K562 (cell line): ENCODE measurements around the gene TCEA3. TPM values are rescaled to one million over a fixed set of nuclear protein-coding genes. Genes with fewer than 3 reads are reported as not detected.
A peak's percentile ranks its signal among the peaks of the same experiment; 100 is the strongest.

Experiments used
- ARID1B ChIP-seq: fragments of 450-650 bp; IDR thresholded peaks from 2 replicates; pipeline ENCODE4 v1.6.1; 2016; ENCODE audit warnings: antibody characterized with exemption, mild to moderate bottlenecking, inconsistent platforms
- CBX3 ChIP-seq, 2 experiments: IDR thresholded peaks; 1 replicate in 1 of 2; 2 replicates in 1 of 2; pipeline ENCODE4 v1.6.1; 2012; ENCODE audit warnings: inconsistent platforms in 2 of 2, low read length in 2 of 2, borderline replicate concordance in 1 of 2, control low read depth in 1 of 2
- ELF2 ChIP-seq: fragments of 250-450 bp; sonication (Bioruptor Pico); IDR thresholded peaks from 2 replicates; pipeline ENCODE4 v1.5.0; 2021; ENCODE audit warnings: mild to moderate bottlenecking
- FOS ChIP-seq: IDR thresholded peaks from 3 replicates; pipeline ENCODE4 v1.6.1; 2011; ENCODE audit not compliant: insufficient read length; ENCODE audit errors: extremely low read depth
- HLTF ChIP-seq: fragments of 450-650 bp; IDR thresholded peaks from 2 replicates; pipeline ENCODE4 v1.6.1; 2016
- MBD1 ChIP-seq: fragments of 250-450 bp; sonication (Bioruptor Pico); IDR thresholded peaks from 2 replicates; pipeline ENCODE4 v1.8.0; 2022; ENCODE audit warnings: inconsistent platforms
- RBFOX2 ChIP-seq: fragments of 200-400 bp; formaldehyde crosslinking; IDR thresholded peaks from 2 replicates; pipeline ENCODE4 v1.6.1; 2017; ENCODE audit warnings: low read depth, mild to moderate bottlenecking, low read length, moderate library complexity
- SMAD4 ChIP-seq: fragments of 250-450 bp; sonication (Bioruptor Pico); conservative IDR thresholded peaks from 2 replicates; pipeline ENCODE4 v1.8.0; 2021; ENCODE audit warnings: inconsistent platforms, mild to moderate bottlenecking, moderate library complexity
- SRSF7 ChIP-seq: fragments of 200-400 bp; formaldehyde crosslinking; optimal IDR thresholded peaks from 2 replicates; pipeline ENCODE3; 2017; ENCODE audit warnings: mild to moderate bottlenecking, low read depth, low read length
- ZNF23 ChIP-seq: fragments of 250-450 bp; sonication (Bioruptor Pico); IDR thresholded peaks from 2 replicates; pipeline ENCODE4 v1.4.0; 2020; ENCODE audit warnings: mild to moderate bottlenecking
- ZNF384 ChIP-seq: IDR thresholded peaks from 2 replicates; pipeline ENCODE4 v1.6.1; 2012; ENCODE audit warnings: low read depth, low read length, improper control_type of control experiment
- ZNF57 ChIP-seq: fragments of 450-650 bp; formaldehyde crosslinking; IDR thresholded peaks from 2 replicates; pipeline ENCODE4 v1.4.0; 2020; ENCODE audit warnings: mild to moderate bottlenecking, moderate library complexity
- polyA plus RNA-seq, 8 experiments: library from polyadenylated mRNA; depleted of rRNA in 4 of 8; stranded (reverse) in 5 of 8; unstranded in 3 of 8; fragments of >200 nt; fragmentation: Nextera tagmentation in 2 of 8; fragmentation: Illumina TruSeq in 1 of 8; extraction: Ambion mirVana in 2 of 8; extraction: Trizol in 1 of 8; gene quantifications; 2 replicates each; pipeline versions ENCODE4 v1.2.1 to v1.2.3, GENCODE V29; 2011 to 2014; ENCODE audit warnings: inconsistent platforms in 1 of 8, missing spikeins in 1 of 8
- total RNA-seq, 7 experiments: library from RNA; depleted of rRNA in 6 of 7; stranded (reverse); fragments of >200 nt in 6 of 7; fragmentation: Illumina TruSeq in 2 of 7; extraction: Trizol in 2 of 7; gene quantifications; 2 replicates each; pipeline versions ENCODE4 v1.2.1 to v1.2.3, GENCODE V29; 2011 to 2021; ENCODE audit warnings: low replicate concordance in 1 of 7
- TF ChIP-seq, protein P1 (sequence below): fragments of 250-450 bp; sonication (Bioruptor Pico); IDR thresholded peaks from 2 replicates; pipeline ENCODE4 v1.4.0; 2020
- TF ChIP-seq, protein P2 (sequence below): fragments of 200-600 bp; sonication (generic); IDR thresholded peaks from one replicate; pipeline ENCODE4 v1.6.1; 2012; ENCODE audit warnings: mild to moderate bottlenecking, low read depth, low read length, inconsistent platforms
- TF ChIP-seq, protein P3 (sequence below): fragments of 250-450 bp; sonication (Bioruptor Pico); IDR thresholded peaks from 2 replicates; pipeline ENCODE4 v1.8.0; 2022; ENCODE audit warnings: moderate library complexity, mild to moderate bottlenecking, inconsistent platforms

TCEA3 gene
- total and polyA plus RNA-seq, 9 of the 15 experiments (the other 6 are each of a cell fraction or from before 2014, with no cell fraction given) = 0.03 to 0.55 (median 0.36) TPM

DNA sequence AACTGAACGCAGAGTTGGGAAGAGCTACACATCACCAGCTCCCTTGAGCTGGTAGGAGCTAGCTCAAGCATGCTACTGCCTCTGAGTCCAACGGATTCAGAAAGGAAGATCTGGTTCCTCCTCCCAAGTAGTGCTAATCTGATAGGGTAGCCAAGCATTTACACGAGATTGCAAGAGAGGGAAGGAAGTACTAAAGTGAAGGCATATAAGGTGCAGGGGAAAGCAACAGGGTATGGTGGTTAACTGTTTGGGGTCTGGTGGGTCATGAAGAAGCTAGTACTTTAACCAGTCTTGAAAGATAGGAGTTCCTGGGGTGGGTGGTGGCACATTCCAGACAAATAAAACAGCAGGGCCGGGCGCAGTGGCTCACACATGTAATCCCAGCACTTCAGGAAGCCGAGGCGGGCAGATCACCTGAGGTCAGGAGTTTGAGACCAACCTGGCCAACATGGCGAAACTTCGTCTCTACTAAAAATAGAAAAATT, 34.7 kb downstream of the TCEA3 start (continued):
- no peak for TF ChIP-seq ZNF23 (CRISPR knock-in tag)
- TF ChIP-seq RBFOX2 = no peak
- TF ChIP-seq ZNF57 (CRISPR knock-in tag) = no peak
- no peak for TF ChIP-seq MBD1 (CRISPR knock-in tag)
- peak; percentile 29; the same call in 1 of the 2 replicates for TF ChIP-seq ARID1B
- no peak for TF ChIP-seq SRSF7
- TF ChIP-seq ELF2 (CRISPR knock-in tag) = no peak
- TF ChIP-seq, protein P1, sequence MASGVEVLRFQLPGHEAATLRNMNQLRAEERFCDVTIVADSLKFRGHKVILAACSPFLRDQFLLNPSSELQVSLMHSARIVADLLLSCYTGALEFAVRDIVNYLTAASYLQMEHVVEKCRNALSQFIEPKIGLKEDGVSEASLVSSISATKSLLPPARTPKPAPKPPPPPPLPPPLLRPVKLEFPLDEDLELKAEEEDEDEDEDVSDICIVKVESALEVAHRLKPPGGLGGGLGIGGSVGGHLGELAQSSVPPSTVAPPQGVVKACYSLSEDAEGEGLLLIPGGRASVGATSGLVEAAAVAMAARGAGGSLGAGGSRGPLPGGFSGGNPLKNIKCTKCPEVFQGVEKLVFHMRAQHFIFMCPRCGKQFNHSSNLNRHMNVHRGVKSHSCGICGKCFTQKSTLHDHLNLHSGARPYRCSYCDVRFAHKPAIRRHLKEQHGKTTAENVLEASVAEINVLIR (CRISPR knock-in tag) = no peak
- TF ChIP-seq HLTF = no peak
- peak; percentile 15; the same call in 1 of the 2 replicates for TF ChIP-seq SMAD4 (CRISPR knock-in tag)
- TF ChIP-seq CBX3 (IDR thresholded peaks at IDR 0.05; ENCODE audit: borderline replicate concordance in 1 of 2, low read length in 2 of 2) = no peak
- TF ChIP-seq, protein P2, sequence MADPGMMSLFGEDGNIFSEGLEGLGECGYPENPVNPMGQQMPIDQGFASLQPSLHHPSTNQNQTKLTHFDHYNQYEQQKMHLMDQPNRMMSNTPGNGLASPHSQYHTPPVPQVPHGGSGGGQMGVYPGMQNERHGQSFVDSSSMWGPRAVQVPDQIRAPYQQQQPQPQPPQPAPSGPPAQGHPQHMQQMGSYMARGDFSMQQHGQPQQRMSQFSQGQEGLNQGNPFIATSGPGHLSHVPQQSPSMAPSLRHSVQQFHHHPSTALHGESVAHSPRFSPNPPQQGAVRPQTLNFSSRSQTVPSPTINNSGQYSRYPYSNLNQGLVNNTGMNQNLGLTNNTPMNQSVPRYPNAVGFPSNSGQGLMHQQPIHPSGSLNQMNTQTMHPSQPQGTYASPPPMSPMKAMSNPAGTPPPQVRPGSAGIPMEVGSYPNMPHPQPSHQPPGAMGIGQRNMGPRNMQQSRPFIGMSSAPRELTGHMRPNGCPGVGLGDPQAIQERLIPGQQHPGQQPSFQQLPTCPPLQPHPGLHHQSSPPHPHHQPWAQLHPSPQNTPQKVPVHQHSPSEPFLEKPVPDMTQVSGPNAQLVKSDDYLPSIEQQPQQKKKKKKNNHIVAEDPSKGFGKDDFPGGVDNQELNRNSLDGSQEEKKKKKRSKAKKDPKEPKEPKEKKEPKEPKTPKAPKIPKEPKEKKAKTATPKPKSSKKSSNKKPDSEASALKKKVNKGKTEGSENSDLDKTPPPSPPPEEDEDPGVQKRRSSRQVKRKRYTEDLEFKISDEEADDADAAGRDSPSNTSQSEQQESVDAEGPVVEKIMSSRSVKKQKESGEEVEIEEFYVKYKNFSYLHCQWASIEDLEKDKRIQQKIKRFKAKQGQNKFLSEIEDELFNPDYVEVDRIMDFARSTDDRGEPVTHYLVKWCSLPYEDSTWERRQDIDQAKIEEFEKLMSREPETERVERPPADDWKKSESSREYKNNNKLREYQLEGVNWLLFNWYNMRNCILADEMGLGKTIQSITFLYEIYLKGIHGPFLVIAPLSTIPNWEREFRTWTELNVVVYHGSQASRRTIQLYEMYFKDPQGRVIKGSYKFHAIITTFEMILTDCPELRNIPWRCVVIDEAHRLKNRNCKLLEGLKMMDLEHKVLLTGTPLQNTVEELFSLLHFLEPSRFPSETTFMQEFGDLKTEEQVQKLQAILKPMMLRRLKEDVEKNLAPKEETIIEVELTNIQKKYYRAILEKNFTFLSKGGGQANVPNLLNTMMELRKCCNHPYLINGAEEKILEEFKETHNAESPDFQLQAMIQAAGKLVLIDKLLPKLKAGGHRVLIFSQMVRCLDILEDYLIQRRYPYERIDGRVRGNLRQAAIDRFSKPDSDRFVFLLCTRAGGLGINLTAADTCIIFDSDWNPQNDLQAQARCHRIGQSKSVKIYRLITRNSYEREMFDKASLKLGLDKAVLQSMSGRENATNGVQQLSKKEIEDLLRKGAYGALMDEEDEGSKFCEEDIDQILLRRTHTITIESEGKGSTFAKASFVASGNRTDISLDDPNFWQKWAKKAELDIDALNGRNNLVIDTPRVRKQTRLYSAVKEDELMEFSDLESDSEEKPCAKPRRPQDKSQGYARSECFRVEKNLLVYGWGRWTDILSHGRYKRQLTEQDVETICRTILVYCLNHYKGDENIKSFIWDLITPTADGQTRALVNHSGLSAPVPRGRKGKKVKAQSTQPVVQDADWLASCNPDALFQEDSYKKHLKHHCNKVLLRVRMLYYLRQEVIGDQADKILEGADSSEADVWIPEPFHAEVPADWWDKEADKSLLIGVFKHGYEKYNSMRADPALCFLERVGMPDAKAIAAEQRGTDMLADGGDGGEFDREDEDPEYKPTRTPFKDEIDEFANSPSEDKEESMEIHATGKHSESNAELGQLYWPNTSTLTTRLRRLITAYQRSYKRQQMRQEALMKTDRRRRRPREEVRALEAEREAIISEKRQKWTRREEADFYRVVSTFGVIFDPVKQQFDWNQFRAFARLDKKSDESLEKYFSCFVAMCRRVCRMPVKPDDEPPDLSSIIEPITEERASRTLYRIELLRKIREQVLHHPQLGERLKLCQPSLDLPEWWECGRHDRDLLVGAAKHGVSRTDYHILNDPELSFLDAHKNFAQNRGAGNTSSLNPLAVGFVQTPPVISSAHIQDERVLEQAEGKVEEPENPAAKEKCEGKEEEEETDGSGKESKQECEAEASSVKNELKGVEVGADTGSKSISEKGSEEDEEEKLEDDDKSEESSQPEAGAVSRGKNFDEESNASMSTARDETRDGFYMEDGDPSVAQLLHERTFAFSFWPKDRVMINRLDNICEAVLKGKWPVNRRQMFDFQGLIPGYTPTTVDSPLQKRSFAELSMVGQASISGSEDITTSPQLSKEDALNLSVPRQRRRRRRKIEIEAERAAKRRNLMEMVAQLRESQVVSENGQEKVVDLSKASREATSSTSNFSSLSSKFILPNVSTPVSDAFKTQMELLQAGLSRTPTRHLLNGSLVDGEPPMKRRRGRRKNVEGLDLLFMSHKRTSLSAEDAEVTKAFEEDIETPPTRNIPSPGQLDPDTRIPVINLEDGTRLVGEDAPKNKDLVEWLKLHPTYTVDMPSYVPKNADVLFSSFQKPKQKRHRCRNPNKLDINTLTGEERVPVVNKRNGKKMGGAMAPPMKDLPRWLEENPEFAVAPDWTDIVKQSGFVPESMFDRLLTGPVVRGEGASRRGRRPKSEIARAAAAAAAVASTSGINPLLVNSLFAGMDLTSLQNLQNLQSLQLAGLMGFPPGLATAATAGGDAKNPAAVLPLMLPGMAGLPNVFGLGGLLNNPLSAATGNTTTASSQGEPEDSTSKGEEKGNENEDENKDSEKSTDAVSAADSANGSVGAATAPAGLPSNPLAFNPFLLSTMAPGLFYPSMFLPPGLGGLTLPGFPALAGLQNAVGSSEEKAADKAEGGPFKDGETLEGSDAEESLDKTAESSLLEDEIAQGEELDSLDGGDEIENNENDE = no peak
- TF ChIP-seq FOS = no peak
- no peak for TF ChIP-seq ZNF384
- TF ChIP-seq, protein P3, sequence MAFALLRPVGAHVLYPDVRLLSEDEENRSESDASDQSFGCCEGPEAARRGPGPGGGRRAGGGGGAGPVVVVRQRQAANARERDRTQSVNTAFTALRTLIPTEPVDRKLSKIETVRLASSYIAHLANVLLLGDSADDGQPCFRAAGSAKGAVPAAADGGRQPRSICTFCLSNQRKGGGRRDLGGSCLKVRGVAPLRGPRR = no peak
